ENCODE measurements around the gene DDR1.
"Not testable (repeated sequence)": the region's sequence is repeated elsewhere in the genome, so short reads cannot be mapped to it uniquely, and the experiment has no call there.

DDR1 gene

GRCh38 chr6:30843611-30843998 lies 40.7 kb upstream of the DDR1 start:
- no peak for ATAC-seq (ENCODE audit: low read depth)
- no peak overlapping the region for H3K27ac Mint-ChIP-seq
- H3K27me3 Mint-ChIP-seq, result peaks cover 12% of the 10 kb centered on the region
- H3K4me3 Mint-ChIP-seq, result no peak overlapping the region
- H3K36me3 Mint-ChIP-seq, result no peaks in the 10 kb centered on the region
- no peaks in the 10 kb centered on the region for H3K9me3 Mint-ChIP-seq
- H3K4me1 Mint-ChIP-seq, result peaks cover 3% of the 10 kb centered on the region
- DNase-seq (ENCODE audit: low spot score in 2 of 2), result no peak

- Mint-ChIP-seq H3K36me3 (no peaks in the 10 kb centered on the region), H3K4me3 (no peak overlapping the region), H3K9me3 (no peaks in the 10 kb centered on the region), H3K4me1 (no peaks in the 10 kb centered on the region), H3K27ac (no peak overlapping the region), H3K27me3 (peaks cover 12% of the 10 kb centered on the region)
- DNase-seq (ENCODE audit: low spot score in 2 of 2) (no peak), ATAC-seq (ENCODE audit: low read depth) (no peak)
These were observed 40.2 kb upstream of the DDR1 start for GRCh38 chr6:30844118-30844535.

GRCh38 chr6:30845183-30845582 lies 39.1 kb upstream of the DDR1 start:
- no peak overlapping the region for H3K27ac Mint-ChIP-seq
- H3K36me3 Mint-ChIP-seq, result no peaks in the 10 kb centered on the region
- no peak for DNase-seq (ENCODE audit: low spot score in 2 of 2)
- ATAC-seq (ENCODE audit: low read depth), result no peak
- H3K4me3 Mint-ChIP-seq, result no peak overlapping the region
- no peaks in the 10 kb centered on the region for H3K4me1 Mint-ChIP-seq
- H3K9me3 Mint-ChIP-seq, result peaks cover 3% of the 10 kb centered on the region
- peaks cover 12% of the 10 kb centered on the region for H3K27me3 Mint-ChIP-seq

- no peak overlapping the region for H3K27ac Mint-ChIP-seq
- no peak overlapping the region for H3K4me3 Mint-ChIP-seq
- DNase-seq (ENCODE audit: low spot score in 2 of 2) (no peak), ATAC-seq (ENCODE audit: low read depth) (no peak)
- H3K9me3 Mint-ChIP-seq, result peaks cover 10% of the 10 kb centered on the region
- H3K27me3 Mint-ChIP-seq, result peaks cover 12% of the 10 kb centered on the region
- no peaks in the 10 kb centered on the region for H3K4me1 Mint-ChIP-seq
- H3K36me3 Mint-ChIP-seq, result peaks cover 5% of the 10 kb centered on the region
These were observed 36.8 kb upstream of the DDR1 start for GRCh38 chr6:30847421-30847970.

- Mint-ChIP-seq H3K36me3 (peaks cover 5% of the 10 kb centered on the region), H3K4me1 (no peaks in the 10 kb centered on the region), H3K4me3 (no peak overlapping the region), H3K9me3 (peaks cover 10% of the 10 kb centered on the region), H3K27me3 (peaks cover 9% of the 10 kb centered on the region), H3K27ac (no peak overlapping the region)
- no peak for DNase-seq (ENCODE audit: low spot score in 2 of 2)
- ATAC-seq (ENCODE audit: low read depth), result no peak
These were observed 36.3 kb upstream of the DDR1 start for GRCh38 chr6:30847971-30848436.

GRCh38 chr6:30849903-30850651 lies 34.2 kb upstream of the DDR1 start:
- H3K27me3 Mint-ChIP-seq, result peaks cover 4% of the 10 kb centered on the region
- ATAC-seq (ENCODE audit: low read depth) (no peak), DNase-seq (ENCODE audit: low spot score in 2 of 2) (no peak)
- no peak overlapping the region for H3K27ac Mint-ChIP-seq
- no peaks in the 10 kb centered on the region for H3K4me1 Mint-ChIP-seq
- peaks cover 10% of the 10 kb centered on the region for H3K9me3 Mint-ChIP-seq
- H3K36me3 Mint-ChIP-seq, result peaks cover 5% of the 10 kb centered on the region
- H3K4me3 Mint-ChIP-seq, result no peak overlapping the region

GRCh38 chr6:30852459-30852858 lies 31.9 kb upstream of the DDR1 start:
- H3K27ac Mint-ChIP-seq; H3K4me3 Mint-ChIP-seq; DNase-seq (ENCODE audit: low spot score in 2 of 2); ATAC-seq (ENCODE audit: low read depth); H3K4me1 Mint-ChIP-seq; H3K36me3 Mint-ChIP-seq; H3K27me3 Mint-ChIP-seq: not testable (repeated sequence)
- peaks cover 10% of the 10 kb centered on the region for H3K9me3 Mint-ChIP-seq

GRCh38 chr6:30854285-30855040 lies 29.9 kb upstream of the DDR1 start:
- Mint-ChIP-seq H3K4me3 (no peak overlapping the region), H3K9me3 (peaks cover 10% of the 10 kb centered on the region), H3K27me3 (peaks cover 12% of the 10 kb centered on the region), H3K4me1 (no peaks in the 10 kb centered on the region), H3K36me3 (peaks cover 5% of the 10 kb centered on the region), H3K27ac (no peak overlapping the region)
- DNase-seq (ENCODE audit: low spot score in 2 of 2) (no peak), ATAC-seq (ENCODE audit: low read depth) (no peak)

- no peak for DNase-seq (ENCODE audit: low spot score in 2 of 2)
- no peak overlapping the region for H3K4me3 Mint-ChIP-seq
- ATAC-seq (ENCODE audit: low read depth), result no peak
- H3K9me3 Mint-ChIP-seq, result peaks cover 5% of the 10 kb centered on the region
- H3K27me3 Mint-ChIP-seq, result peaks cover 12% of the 10 kb centered on the region
- no peak overlapping the region for H3K27ac Mint-ChIP-seq
- no peaks in the 10 kb centered on the region for H3K4me1 Mint-ChIP-seq
- peaks cover 5% of the 10 kb centered on the region for H3K36me3 Mint-ChIP-seq
These were observed 28.8 kb upstream of the DDR1 start for GRCh38 chr6:30855429-30856075.

GRCh38 chr6:30857112-30857511 lies 27.2 kb upstream of the DDR1 start:
- no peak overlapping the region for H3K27ac Mint-ChIP-seq
- H3K4me3 Mint-ChIP-seq, result no peak overlapping the region

GRCh38 chr6:30857549-30857948 lies 26.8 kb upstream of the DDR1 start:
- H3K27me3 Mint-ChIP-seq, result peaks cover 12% of the 10 kb centered on the region
- peaks cover 4% of the 10 kb centered on the region for H3K36me3 Mint-ChIP-seq
- no peak overlapping the region for H3K4me3 Mint-ChIP-seq
- no peaks in the 10 kb centered on the region for H3K4me1 Mint-ChIP-seq
- ATAC-seq (ENCODE audit: low read depth) (peak; percentile 42), DNase-seq (ENCODE audit: low spot score in 2 of 2) (no peak)
- H3K9me3 Mint-ChIP-seq, result peaks cover 5% of the 10 kb centered on the region
- H3K27ac Mint-ChIP-seq, result no peak overlapping the region

More at GRCh38 chr6:30857112-30857511, 27.2 kb upstream of the DDR1 start:
- peaks cover 4% of the 10 kb centered on the region for H3K36me3 Mint-ChIP-seq
- peaks cover 12% of the 10 kb centered on the region for H3K27me3 Mint-ChIP-seq
- H3K4me1 Mint-ChIP-seq, result no peaks in the 10 kb centered on the region
- ATAC-seq (ENCODE audit: low read depth) (no peak), DNase-seq (ENCODE audit: low spot score in 2 of 2) (no peak)
- peaks cover 5% of the 10 kb centered on the region for H3K9me3 Mint-ChIP-seq

GRCh38 chr6:30859726-30860125 lies 24.6 kb upstream of the DDR1 start:
- not testable (repeated sequence) for H3K4me1 Mint-ChIP-seq; H3K36me3 Mint-ChIP-seq; H3K27ac Mint-ChIP-seq; ATAC-seq (ENCODE audit: low read depth); H3K9me3 Mint-ChIP-seq; H3K4me3 Mint-ChIP-seq; DNase-seq (ENCODE audit: low spot score in 2 of 2)
- H3K27me3 Mint-ChIP-seq, result peaks cover 15% of the 10 kb centered on the region

GRCh38 chr6:30861257-30862048 lies 22.9 kb upstream of the DDR1 start:
- H3K4me3 Mint-ChIP-seq, result no peak overlapping the region
- H3K27me3 Mint-ChIP-seq, result peaks cover 10% of the 10 kb centered on the region
- no peaks in the 10 kb centered on the region for H3K4me1 Mint-ChIP-seq
- peaks cover 5% of the 10 kb centered on the region for H3K9me3 Mint-ChIP-seq
- no peak for ATAC-seq (ENCODE audit: low read depth)
- DNase-seq (ENCODE audit: low spot score in 2 of 2), result no peak
- no peak overlapping the region for H3K27ac Mint-ChIP-seq
- peaks cover 4% of the 10 kb centered on the region for H3K36me3 Mint-ChIP-seq

All from memory B cell (primary cell).